OCI-LY7 (cell line): Measurements from ENCODE around the gene CNOT3.

ENCODE experiments used
- CTCF ChIP-seq: fragments of 200-600 bp; sonication (generic); conservative IDR thresholded peaks from 2 replicates; pipeline ENCODE4 v1.5.1; 2014; ENCODE audit warnings: mild to moderate bottlenecking, antibody characterized with exemption, low read length, moderate library complexity, mixed read lengths
- EZH2phosphoT487 ChIP-seq: fragments of 200-600 bp; sonication (generic); IDR thresholded peaks from 2 replicates; pipeline ENCODE4 v1.6.1; 2018; ENCODE audit warnings: low read depth, borderline replicate concordance, mild to moderate bottlenecking, mixed run types, antibody characterized with exemption, low read length, moderate library complexity, mixed read lengths

- TF ChIP-seq CTCF (peak; percentile 66), EZH2phosphoT487 (no peak)
Measured at GRCh38 chr19:54096617-54097106, 40.9 kb upstream of the CNOT3 start.
